ENCODE results near the gene ANKRD23.

Gene ANKRD23

DNA sequence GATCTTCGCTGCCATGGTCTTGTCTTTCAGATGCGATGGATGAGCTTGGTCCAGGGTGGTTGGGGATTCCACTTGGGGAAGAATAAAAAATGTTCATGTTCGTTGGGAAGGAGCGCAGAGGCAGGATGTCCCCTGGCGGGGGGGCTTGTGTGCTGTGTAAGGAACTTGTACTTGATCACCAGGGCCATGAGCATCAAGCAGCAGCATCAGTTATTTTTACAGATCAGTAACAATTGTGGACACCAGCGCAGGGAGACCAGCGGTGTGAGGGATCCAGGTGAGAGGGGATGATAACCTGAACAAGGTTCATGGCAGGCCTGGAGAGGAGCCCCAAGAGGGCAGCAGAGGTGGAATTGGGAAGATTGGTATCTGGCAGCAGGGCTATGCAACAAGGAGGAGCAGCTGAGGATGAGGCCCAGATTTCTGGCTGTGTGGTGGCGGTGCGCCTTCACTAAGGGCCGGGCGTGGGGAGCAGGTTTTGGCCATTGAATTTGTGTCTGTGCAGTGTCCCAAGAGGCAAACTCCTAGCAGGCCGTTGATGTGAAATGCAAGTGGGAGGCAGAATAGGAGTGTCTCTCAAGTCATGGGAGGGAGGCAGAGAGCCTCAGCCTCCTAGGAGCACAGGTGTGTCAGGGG is 23.8 kb downstream of the ANKRD23 start:
- H3K4me3 ChIP-seq, result no peak overlapping the region
- H3K9ac ChIP-seq, result 0 out of 2 replicates have a peak overlapping the region, but pooled peaks have one; percentile 25
- no peaks in the 10 kb centered on the region for H3K27me3 ChIP-seq
- H3K9me3 ChIP-seq, result no peaks in the 10 kb centered on the region
- peak overlapping the region; percentile 100 for H3K4me2 ChIP-seq
- no peak for TF ChIP-seq Cebpa-rat (IDR thresholded peaks at IDR 0.05)
- no peak overlapping the region for H3K27ac ChIP-seq
- peaks cover 50% of the 10 kb centered on the region for H3K36me3 ChIP-seq
- H3K4me1 ChIP-seq, result peaks cover 70% of the 10 kb centered on the region
- H4K20me1 ChIP-seq, result peaks cover 84% of the 10 kb centered on the region

DNA sequence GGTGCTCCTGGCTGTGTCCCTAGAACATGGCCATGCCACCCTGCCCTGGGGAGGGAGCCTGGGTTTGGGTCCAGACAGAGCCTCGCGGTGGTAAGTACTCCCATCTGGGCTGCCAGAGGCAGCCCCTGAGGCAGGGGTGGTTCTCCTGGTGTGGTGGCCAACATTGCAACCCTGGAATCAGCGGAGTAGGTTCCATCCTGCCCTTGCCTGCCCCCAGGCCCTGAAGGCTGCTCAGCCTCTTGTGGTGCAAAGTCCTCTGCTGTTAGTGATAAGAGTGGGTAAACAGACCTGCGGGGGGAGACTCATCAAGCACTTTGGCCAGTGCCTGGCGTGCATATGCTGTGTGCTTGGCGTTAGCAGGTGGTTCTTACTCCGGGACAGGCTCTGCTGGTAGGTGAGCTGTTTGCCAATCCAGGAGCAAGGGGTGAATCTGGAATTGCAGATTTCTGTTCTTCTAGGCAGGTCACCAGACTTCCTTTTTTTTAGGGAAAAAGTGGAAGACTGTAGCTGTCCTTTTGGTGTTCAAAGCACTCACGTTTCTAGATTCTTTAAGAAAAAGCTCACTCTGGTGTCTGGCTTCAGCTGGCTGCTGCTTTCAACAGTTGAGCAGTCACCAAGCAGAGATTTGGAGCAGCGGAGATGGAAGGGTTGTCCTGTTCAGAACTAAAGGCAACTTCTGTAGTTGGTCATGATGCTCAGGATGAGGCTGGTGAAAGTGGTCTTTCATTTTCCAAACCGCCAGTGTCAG is 24.5 kb downstream of the ANKRD23 start:
- Histone ChIP-seq H3K36me3 (peaks cover 43% of the 10 kb centered on the region), H3K4me3 (0 out of 2 replicates have a peak overlapping the region, but pooled peaks have one; percentile 84), H3K4me2 (peak overlapping the region; percentile 100), H3K4me1 (peaks cover 71% of the 10 kb centered on the region), H4K20me1 (peaks cover 77% of the 10 kb centered on the region), H3K9me3 (no peaks in the 10 kb centered on the region), H3K9ac (no peak overlapping the region), H3K27me3 (no peaks in the 10 kb centered on the region), H3K27ac (peak overlapping the region; percentile 35; the same call in 1 of the 2 replicates)
- TF ChIP-seq Cebpa-rat (IDR thresholded peaks at IDR 0.05), result no peak

DNA sequence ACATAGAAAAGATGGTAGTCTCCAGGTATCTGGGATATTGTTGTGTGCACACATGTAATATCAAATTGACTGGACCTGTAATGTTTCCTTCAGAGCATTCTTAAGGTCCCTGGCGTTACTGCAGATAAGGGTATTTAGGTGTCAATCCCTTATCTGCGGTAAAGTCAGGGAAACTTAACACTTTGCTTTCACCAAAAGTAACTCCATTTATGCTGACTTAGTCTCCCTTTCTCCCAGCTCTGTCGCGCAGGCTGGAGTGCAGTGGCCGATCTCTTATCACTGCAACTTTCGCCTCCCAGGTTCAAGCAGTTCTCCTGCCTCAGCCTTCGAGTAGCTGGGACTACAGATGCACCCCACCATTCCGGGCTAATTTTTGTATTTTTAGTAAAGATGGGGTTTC is 25.9 kb downstream of the ANKRD23 start:
- peak overlapping the region; percentile 84 for H3K4me3 ChIP-seq

DNA sequence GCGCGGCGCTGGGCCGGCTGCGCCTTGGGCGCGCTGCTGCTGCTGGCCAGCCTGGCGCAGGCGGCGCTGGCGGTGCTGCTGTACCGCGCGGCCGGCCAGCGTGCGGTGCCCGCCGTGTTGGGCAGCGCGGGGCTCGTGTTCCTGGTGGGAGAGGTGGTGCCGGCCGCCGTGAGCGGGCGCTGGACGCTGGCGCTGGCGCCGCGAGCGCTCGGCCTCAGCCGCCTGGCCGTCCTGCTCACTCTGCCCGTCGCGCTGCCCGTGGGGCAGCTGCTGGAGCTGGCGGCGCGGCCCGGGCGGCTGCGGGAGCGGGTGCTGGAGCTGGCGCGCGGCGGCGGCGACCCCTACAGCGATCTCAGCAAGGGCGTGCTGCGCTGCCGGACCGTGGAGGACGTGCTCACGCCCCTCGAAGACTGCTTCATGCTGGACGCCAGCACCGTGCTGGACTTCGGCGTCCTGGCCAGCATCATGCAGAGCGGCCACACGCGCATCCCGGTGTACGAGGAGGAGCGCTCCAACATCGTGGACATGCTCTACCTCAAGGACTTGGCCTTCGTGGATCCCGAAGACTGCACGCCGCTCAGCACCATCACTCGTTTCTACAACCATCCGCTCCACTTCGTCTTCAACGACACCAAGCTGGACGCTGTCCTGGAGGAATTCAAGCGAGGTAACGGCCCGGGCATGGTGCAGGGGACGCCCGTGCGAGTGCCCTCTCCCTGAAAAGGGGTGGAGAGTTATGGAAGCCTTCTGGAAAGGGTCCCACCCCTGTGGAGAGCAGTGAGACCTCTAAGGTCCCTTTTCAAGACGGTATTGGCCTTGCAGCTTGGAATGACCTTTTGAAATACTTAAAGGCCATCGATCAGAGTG is 26.8 kb downstream of the ANKRD23 start:
- H3K36me3 ChIP-seq, result peaks cover 28% of the 10 kb centered on the region
- peaks cover 59% of the 10 kb centered on the region for H3K4me1 ChIP-seq
- H3K27ac ChIP-seq, result peak overlapping the region; percentile 83

More for the DNA sequence above, 25.9 kb downstream of the ANKRD23 start:
- Histone ChIP-seq H3K9me3 (no peaks in the 10 kb centered on the region), H3K36me3 (peaks cover 29% of the 10 kb centered on the region), H3K27ac (no peak overlapping the region), H4K20me1 (peaks cover 62% of the 10 kb centered on the region), H3K4me2 (peak overlapping the region; percentile 100), H3K9ac (peak overlapping the region; percentile 84; the same call in 1 of the 2 replicates), H3K4me1 (peaks cover 63% of the 10 kb centered on the region), H3K27me3 (no peaks in the 10 kb centered on the region)
- TF ChIP-seq Cebpa-rat (IDR thresholded peaks at IDR 0.05), result no peak

DNA sequence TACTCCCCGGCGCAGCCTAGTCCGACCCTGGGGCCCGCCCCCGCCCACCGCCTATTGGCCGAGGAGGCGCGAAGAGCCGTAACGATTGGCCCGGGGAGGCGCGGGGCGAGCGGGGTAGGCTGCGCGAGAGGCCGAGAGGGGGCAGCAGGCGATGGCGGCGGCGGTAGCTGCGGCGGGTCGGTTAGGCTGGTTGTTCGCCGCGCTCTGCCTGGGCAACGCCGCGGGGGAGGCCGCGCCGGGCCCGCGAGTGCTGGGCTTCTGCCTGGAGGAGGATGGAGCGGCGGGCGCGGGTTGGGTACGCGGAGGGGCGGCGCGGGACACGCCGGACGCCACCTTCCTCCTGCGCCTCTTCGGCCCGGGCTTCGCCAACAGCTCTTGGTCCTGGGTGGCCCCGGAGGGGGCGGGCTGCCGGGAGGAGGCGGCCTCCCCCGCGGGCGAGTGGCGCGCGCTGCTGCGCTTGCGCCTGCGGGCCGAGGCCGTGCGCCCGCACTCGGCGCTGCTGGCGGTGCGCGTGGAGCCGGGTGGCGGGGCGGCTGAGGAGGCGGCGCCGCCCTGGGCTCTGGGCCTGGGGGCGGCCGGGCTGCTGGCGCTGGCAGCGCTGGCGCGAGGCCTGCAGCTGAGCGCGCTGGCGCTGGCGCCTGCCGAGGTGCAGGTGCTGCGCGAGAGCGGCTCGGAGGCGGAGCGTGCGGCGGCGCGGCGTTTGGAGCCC is 27.5 kb downstream of the ANKRD23 start, which contains the start of gene CNNM3:
TSS of gene CNNM3 (plus strand) at position 142 of the 709 bp plus-strand sequence. CDS start at position 152, 10 bp downstream.
- H4K20me1 ChIP-seq, result peaks cover 46% of the 10 kb centered on the region
- peak within 1 kb of the TSS; percentile 83 for H3K27ac ChIP-seq
- no peaks in the 10 kb centered on the region for H3K27me3 ChIP-seq
- peak within 1 kb of the TSS; percentile 84 for H3K9ac ChIP-seq
- no peak for TF ChIP-seq Cebpa-rat (IDR thresholded peaks at IDR 0.05)
- no peaks in the 10 kb centered on the region for H3K9me3 ChIP-seq
- H3K4me3 ChIP-seq, result peak within 1 kb of the TSS; percentile 84
- H3K36me3 ChIP-seq, result peaks cover 26% of the 10 kb centered on the region
- peaks cover 62% of the 10 kb centered on the region for H3K4me1 ChIP-seq
- H3K4me2 ChIP-seq, result peak within 1 kb of the TSS; percentile 100

More for the DNA sequence above, 26.8 kb downstream of the ANKRD23 start:
- Histone ChIP-seq H4K20me1 (peaks cover 54% of the 10 kb centered on the region), H3K9ac (peak overlapping the region; percentile 84), H3K4me3 (peak overlapping the region; percentile 84), H3K27me3 (no peaks in the 10 kb centered on the region), H3K4me2 (peak overlapping the region; percentile 100), H3K9me3 (no peaks in the 10 kb centered on the region)
- no peak for TF ChIP-seq Cebpa-rat (IDR thresholded peaks at IDR 0.05)

DNA sequence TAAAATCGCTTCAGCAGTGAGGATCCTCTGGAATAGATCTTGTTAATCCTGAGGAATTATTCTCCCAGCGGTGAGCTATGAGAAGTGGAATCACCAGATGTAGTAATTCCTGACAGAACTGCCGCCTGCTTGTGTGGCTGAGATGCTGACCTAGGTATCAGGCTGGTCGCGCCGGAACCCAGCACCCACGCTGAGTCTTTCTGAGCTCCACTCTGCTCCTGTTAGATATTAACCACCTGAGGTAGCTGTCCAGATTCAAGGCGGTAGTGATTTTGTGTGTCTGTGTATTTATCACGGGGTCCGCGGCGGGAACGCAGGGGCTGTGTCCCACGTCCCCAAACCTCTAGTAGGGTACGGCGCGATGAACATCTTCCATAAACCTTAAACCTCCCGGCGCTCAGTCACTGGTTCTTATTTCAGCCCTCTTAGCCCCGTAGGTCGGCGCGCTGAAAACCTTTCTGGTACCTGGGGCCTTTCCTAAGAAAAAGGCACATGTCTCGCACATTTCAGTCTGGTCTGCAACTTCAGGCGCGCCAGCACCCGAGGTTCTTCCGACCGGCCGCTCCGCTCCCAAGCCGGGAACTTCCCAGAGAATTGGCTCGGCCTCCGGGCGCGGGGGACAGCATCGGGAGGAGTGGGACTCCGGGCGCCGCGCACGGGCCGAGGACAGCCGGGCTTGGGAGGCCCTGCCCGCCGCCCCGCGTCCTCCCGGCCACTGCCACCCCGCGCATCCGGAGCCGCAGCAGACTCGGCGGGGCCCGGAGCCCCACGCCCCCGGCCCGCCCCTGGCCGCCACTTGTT is 28.3 kb downstream of the ANKRD23 start:
- H3K9ac ChIP-seq, result peak overlapping the region; percentile 84
- peaks cover 23% of the 10 kb centered on the region for H3K36me3 ChIP-seq
- H3K4me3 ChIP-seq, result peak overlapping the region; percentile 84
- H4K20me1 ChIP-seq, result peaks cover 39% of the 10 kb centered on the region
- peaks cover 55% of the 10 kb centered on the region for H3K4me1 ChIP-seq
- peak overlapping the region; percentile 84 for H3K4me2 ChIP-seq
- H3K27ac ChIP-seq, result no peak overlapping the region
- H3K9me3 ChIP-seq, result no peaks in the 10 kb centered on the region
- no peak for TF ChIP-seq Cebpa-rat (IDR thresholded peaks at IDR 0.05)
- H3K27me3 ChIP-seq, result no peaks in the 10 kb centered on the region

DNA sequence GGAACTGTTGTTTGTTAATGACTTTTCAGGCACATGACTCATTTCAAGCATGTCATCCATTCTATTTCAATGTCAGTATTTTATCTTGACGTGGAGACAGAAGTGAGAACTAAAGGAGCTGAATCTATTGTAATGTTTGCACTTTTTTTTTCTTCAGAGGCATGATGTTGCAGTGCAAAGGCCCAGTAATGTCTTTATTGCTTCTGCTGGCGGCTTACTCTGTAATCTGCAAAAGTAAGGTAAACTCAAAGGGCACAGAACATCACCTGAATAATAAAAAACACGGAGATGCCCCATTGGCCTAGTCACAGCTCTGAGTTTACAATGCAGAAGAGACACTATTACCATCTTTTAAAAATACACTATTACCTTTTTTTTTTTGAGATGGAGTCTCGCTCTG is 30.2 kb downstream of the ANKRD23 start:
- Histone ChIP-seq H3K4me2 (no peak overlapping the region), H3K36me3 (peaks cover 31% of the 10 kb centered on the region), H3K27ac (no peak overlapping the region), H3K4me3 (no peak overlapping the region), H3K9ac (no peak overlapping the region), H3K27me3 (no peaks in the 10 kb centered on the region), H3K9me3 (no peaks in the 10 kb centered on the region), H4K20me1 (peaks cover 20% of the 10 kb centered on the region), H3K4me1 (peaks cover 37% of the 10 kb centered on the region)
- no peak for TF ChIP-seq Cebpa-rat (IDR thresholded peaks at IDR 0.05)

DNA sequence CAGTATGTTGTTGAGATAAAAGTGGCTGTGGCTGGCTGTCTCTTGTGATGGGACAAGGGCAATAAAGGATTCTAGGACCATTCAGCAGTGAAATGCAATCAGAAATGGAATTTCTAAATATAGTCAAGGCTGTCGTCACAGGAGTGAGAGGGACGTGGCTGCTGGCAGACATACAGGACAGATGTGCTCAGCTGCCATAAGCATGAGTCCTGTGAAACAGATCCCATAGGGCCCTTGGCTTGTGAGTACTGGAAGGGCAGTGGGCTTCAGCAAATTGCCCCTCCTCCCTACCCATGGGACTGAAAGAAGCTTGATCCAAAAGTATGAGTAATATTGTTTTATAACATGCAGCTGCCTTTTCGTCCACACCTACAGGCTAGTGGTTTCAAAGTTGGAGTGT is 31.9 kb downstream of the ANKRD23 start:
- peaks cover 35% of the 10 kb centered on the region for H3K36me3 ChIP-seq
- H3K27me3 ChIP-seq, result no peaks in the 10 kb centered on the region
- TF ChIP-seq Cebpa-rat (IDR thresholded peaks at IDR 0.05), result no peak
- no peak overlapping the region for H3K27ac ChIP-seq
- no peak overlapping the region for H3K9ac ChIP-seq
- peaks cover 22% of the 10 kb centered on the region for H3K4me1 ChIP-seq
- H4K20me1 ChIP-seq, result peaks cover 3% of the 10 kb centered on the region
- no peaks in the 10 kb centered on the region for H3K9me3 ChIP-seq
- H3K4me2 ChIP-seq, result peak overlapping the region; percentile 39
- no peak overlapping the region for H3K4me3 ChIP-seq
